HCT116 (cell line): ENCODE measurements around the gene PLCH2. TPM values are rescaled to one million over a fixed set of nuclear protein-coding genes. Genes with fewer than 3 reads are reported as not detected.

Source experiments
- ATAC-seq: fragments of 200-7000 bp; cut with Tn5 transposase; 2 replicates; pipeline ENCODE4 v1.9.1; 2020; ENCODE audit warnings: mild to moderate bottlenecking, moderate library complexity
- BruUV-seq: library from RNA; stranded (reverse); fragments of 400-500 nt; replicated peaks from 2 replicates; lab custom pipeline; 2021; lab: Mats Ljungman, UMichigan
- CTCF ChIA-PET: fragments of 300-600 bp; sonication (Branson Sonifier 250); formaldehyde crosslinking; loops from one replicate; lab custom pipeline; 2021; ENCODE audit warnings: antibody characterized with exemption; lab: Charles Lee
- POLR2A ChIA-PET: fragments of 300-600, 350-600 bp; sonication (Branson Sonifier 250); formaldehyde crosslinking; loops from one replicate; lab custom pipeline; 2021; ENCODE audit warnings: antibody characterized with exemption; lab: Charles Lee
- RAD21 ChIA-PET, 2 experiments: fragments of 300-600 bp; sonication (Branson Sonifier 250); formaldehyde crosslinking; loops; one replicate each; lab custom pipeline; 2023; ENCODE audit warnings: low total read pairs in 2 of 2; ENCODE audit not compliant: uncharacterized antibody in 2 of 2, unreplicated experiment in 2 of 2, low non-redundant PET in 1 of 2; lab: Charles Lee
- DNase-seq: peaks from one replicate; pipeline ENCODE4 v3.0.0-alpha.2; 2010; ENCODE audit warnings: low read depth, low spot score
- H2AFZ ChIP-seq: fragments of 200-600 bp; shearing (Covaris generic), sonication (generic); 2 replicates; pipeline ENCODE4 v1.6.1; 2017; ENCODE audit warnings: low read depth, mixed run types, mixed read lengths, antibody characterized with exemption, low read length; ENCODE audit not compliant: poor library complexity, severe bottlenecking
- H3K27ac ChIP-seq: 2 replicates; pipeline ENCODE4 v1.5.1; 2012; ENCODE audit warnings: low read depth, low read length
- H3K27me3 ChIP-seq: fragments of 200-600 bp; sonication (generic); 2 replicates; pipeline ENCODE4 v1.6.1; 2016; ENCODE audit warnings: mixed run types, low read length, mixed read lengths; ENCODE audit not compliant: insufficient read depth
- H3K36me3 ChIP-seq, 2 experiments: fragments of 200-500 bp in 1 of 2; fragments of 200-600 bp in 1 of 2; sonication (Bioruptor generic) in 1 of 2; sonication (generic) in 1 of 2; 2 replicates each; pipeline versions ENCODE4 v1.5.1 to v1.6.1; 2014 to 2016; ENCODE audit warnings: low read length in 2 of 2, inconsistent platforms in 1 of 2, mixed read lengths in 1 of 2, mixed run types in 1 of 2; ENCODE audit not compliant: insufficient read depth in 2 of 2, control insufficient read depth in 1 of 2
- H3K4me1 ChIP-seq, 2 experiments: fragments of 200-600 bp in 1 of 2; sonication (generic) in 1 of 2; 2 replicates each; pipeline versions ENCODE4 v1.5.1 to v1.6.1; 2012 to 2017; ENCODE audit warnings: low read length in 2 of 2, inconsistent platforms in 1 of 2, mild to moderate bottlenecking in 1 of 2, mixed read lengths in 1 of 2, mixed run types in 1 of 2, moderate library complexity in 1 of 2; ENCODE audit not compliant: insufficient read depth in 2 of 2, control insufficient read depth in 1 of 2
- H3K4me2 ChIP-seq: fragments of 200-600 bp; sonication (generic); 2 replicates; pipeline ENCODE4 v1.6.1; 2017; ENCODE audit warnings: mixed run types, low read length, mixed read lengths
- H3K4me3 ChIP-seq, 2 experiments: fragments of 200-600 bp in 1 of 2; sonication (generic) in 1 of 2; replicated peaks in 1 of 2; 2 replicates each; pipeline ENCODE4 v1.5.1; 2011 to 2016; ENCODE audit warnings: low read length in 2 of 2, control low read depth in 1 of 2, low read depth in 1 of 2, mild to moderate bottlenecking in 1 of 2, mixed read lengths in 1 of 2, mixed run types in 1 of 2
- H3K79me2 ChIP-seq: fragments of 200-600 bp; sonication (generic); 2 replicates; pipeline ENCODE4 v1.6.1; 2017; ENCODE audit warnings: mild to moderate bottlenecking, mixed run types, low read length, moderate library complexity, mixed read lengths; ENCODE audit not compliant: insufficient read depth
- H3K9ac ChIP-seq: fragments of 200-600 bp; sonication (generic); 2 replicates; pipeline ENCODE4 v1.6.1; 2016; ENCODE audit warnings: low read length, mixed read lengths
- H3K9me2 ChIP-seq: fragments of 200-600 bp; sonication (generic), shearing (Covaris generic); 2 replicates; pipeline ENCODE4 v1.6.1; 2017; ENCODE audit warnings: mixed run types, mild to moderate bottlenecking, moderate library complexity; ENCODE audit not compliant: insufficient read depth
- H3K9me3 ChIP-seq, 2 experiments: fragments of 200-500 bp in 1 of 2; fragments of 200-600 bp in 1 of 2; sonication (Bioruptor generic) in 1 of 2; sonication (generic) in 1 of 2; 2 replicates each; pipeline ENCODE4 v1.6.1; 2014 to 2017; ENCODE audit warnings: low read length in 2 of 2, mixed read lengths in 2 of 2, inconsistent platforms in 1 of 2, low read depth in 1 of 2, mild to moderate bottlenecking in 1 of 2, mixed run types in 1 of 2, moderate library complexity in 1 of 2; ENCODE audit not compliant: control insufficient read depth in 1 of 2, insufficient read depth in 1 of 2
- H4K20me1 ChIP-seq: fragments of 200-600 bp; sonication (generic), shearing (Covaris generic); 2 replicates; pipeline ENCODE4 v1.6.1; 2017; ENCODE audit warnings: mixed run types, mild to moderate bottlenecking, moderate library complexity; ENCODE audit not compliant: insufficient read depth
- EGR1 ChIP-seq: IDR thresholded peaks from 2 replicates; pipeline ENCODE4 v1.6.1; 2012; ENCODE audit warnings: low read depth
- EZH2 ChIP-seq: fragments of 200-600 bp; sonication (generic); IDR thresholded peaks from 2 replicates; pipeline ENCODE4 v1.6.1; 2017; ENCODE audit warnings: antibody characterized with exemption, mixed run types
- EZH2phosphoT487 ChIP-seq: fragments of 200-600 bp; IDR thresholded peaks from 2 replicates; pipeline ENCODE4 v1.6.1; 2018; ENCODE audit warnings: antibody characterized with exemption, borderline replicate concordance
- MAX ChIP-seq: IDR thresholded peaks from 2 replicates; pipeline ENCODE4 v1.6.1; 2012
- SIN3A ChIP-seq: IDR thresholded peaks from 2 replicates; pipeline ENCODE4 v1.6.1; 2012; ENCODE audit warnings: low read depth
- TCF7L2 ChIP-seq: IDR thresholded peaks from 2 replicates; pipeline ENCODE4 v1.7.0; 2011; ENCODE audit warnings: borderline replicate concordance, inconsistent platforms; ENCODE audit not compliant: insufficient read depth, insufficient read length; ENCODE audit errors: extremely low read depth
- ZBTB33 ChIP-seq: IDR thresholded peaks from 2 replicates; pipeline ENCODE4 v1.6.1; 2011; ENCODE audit warnings: mild to moderate bottlenecking, low read length, moderate library complexity; ENCODE audit not compliant: insufficient replicate concordance; ENCODE audit errors: extremely low read depth
- ZFX ChIP-seq: fragments of 450-650 bp; IDR thresholded peaks from 2 replicates; pipeline ENCODE4 v1.6.1; 2017
- intact Hi-C: fragments of 100-400 bp; cut with micrococcal nuclease; formaldehyde crosslinking; loops from 2 replicates; pipeline ENCODE4 v1.10.0; 2022
- total RNA-seq: library from RNA; stranded (reverse); gene quantifications from one replicate; pipeline ENCODE4 v1.2.1, GENCODE V29; 2021; ENCODE audit not compliant: unreplicated experiment
- TF ChIP-seq, protein P1 (sequence below): IDR thresholded peaks from 2 replicates; pipeline ENCODE4 v1.6.1; 2012; ENCODE audit warnings: low read depth

Gene PLCH2
- total RNA-seq, 1 experiment from 2014 or later: 2.0 TPM

DNA sequence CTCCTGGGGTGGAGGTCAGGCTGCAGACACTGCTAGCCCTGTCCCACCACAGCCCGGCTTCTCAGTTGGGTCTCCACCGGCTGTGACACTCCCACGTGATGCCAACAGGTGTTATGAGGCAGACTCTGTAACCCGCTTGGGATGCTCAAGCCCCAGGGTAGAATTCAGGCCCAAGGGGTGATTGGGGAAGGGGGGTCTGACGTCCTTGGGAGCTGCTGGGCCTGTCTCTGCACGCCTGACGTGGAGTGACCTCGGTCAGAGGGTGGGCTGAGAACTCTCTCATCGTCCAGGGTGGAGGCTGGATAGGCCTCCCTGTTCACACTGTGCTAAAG lies 61.7 kb downstream of the PLCH2 start:
- Histone ChIP-seq H4K20me1 (no peaks in the 10 kb centered on the region), H3K9me3 (no peaks in the 10 kb centered on the region), H3K9ac (no peak overlapping the region), H3K36me3 (no peaks in the 10 kb centered on the region), H3K4me1 (peaks cover 12 to 38% of the 10 kb centered on the region in 2 experiments; a peak in 3 of 4 replicates), H3K4me3 (no peak overlapping the region), H3K27me3 (no peaks in the 10 kb centered on the region), H3K79me2 (no peaks in the 10 kb centered on the region), H3K27ac (no peak overlapping the region; the same call in 1 of the 2 replicates), H3K4me2 (no peak overlapping the region), H2AFZ (no peak overlapping the region), H3K9me2 (no peaks in the 10 kb centered on the region)
- CTCF ChIA-PET: no interaction called here
- intact Hi-C loops: no loop called here
- TF ChIP-seq, protein P1, sequence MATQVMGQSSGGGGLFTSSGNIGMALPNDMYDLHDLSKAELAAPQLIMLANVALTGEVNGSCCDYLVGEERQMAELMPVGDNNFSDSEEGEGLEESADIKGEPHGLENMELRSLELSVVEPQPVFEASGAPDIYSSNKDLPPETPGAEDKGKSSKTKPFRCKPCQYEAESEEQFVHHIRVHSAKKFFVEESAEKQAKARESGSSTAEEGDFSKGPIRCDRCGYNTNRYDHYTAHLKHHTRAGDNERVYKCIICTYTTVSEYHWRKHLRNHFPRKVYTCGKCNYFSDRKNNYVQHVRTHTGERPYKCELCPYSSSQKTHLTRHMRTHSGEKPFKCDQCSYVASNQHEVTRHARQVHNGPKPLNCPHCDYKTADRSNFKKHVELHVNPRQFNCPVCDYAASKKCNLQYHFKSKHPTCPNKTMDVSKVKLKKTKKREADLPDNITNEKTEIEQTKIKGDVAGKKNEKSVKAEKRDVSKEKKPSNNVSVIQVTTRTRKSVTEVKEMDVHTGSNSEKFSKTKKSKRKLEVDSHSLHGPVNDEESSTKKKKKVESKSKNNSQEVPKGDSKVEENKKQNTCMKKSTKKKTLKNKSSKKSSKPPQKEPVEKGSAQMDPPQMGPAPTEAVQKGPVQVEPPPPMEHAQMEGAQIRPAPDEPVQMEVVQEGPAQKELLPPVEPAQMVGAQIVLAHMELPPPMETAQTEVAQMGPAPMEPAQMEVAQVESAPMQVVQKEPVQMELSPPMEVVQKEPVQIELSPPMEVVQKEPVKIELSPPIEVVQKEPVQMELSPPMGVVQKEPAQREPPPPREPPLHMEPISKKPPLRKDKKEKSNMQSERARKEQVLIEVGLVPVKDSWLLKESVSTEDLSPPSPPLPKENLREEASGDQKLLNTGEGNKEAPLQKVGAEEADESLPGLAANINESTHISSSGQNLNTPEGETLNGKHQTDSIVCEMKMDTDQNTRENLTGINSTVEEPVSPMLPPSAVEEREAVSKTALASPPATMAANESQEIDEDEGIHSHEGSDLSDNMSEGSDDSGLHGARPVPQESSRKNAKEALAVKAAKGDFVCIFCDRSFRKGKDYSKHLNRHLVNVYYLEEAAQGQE: no peak
- TF ChIP-seq EZH2phosphoT487: no peak
- no peak for TF ChIP-seq EZH2
- no peak for TF ChIP-seq MAX
- POLR2A ChIA-PET: no interaction called here
- no peak for DNase-seq
- ATAC-seq: no peak
- RAD21 ChIA-PET: no interaction called here
- BruUV-seq: no TSS peak

GRCh38 chr1:2538376-2538775 lies 62.3 kb downstream of the PLCH2 start:
- Histone ChIP-seq H3K4me3 (no peak overlapping the region), H3K9ac (no peak overlapping the region), H3K27ac (no peak overlapping the region), H4K20me1 (no peaks in the 10 kb centered on the region), H3K9me2 (no peaks in the 10 kb centered on the region), H3K79me2 (no peaks in the 10 kb centered on the region), H3K27me3 (no peaks in the 10 kb centered on the region), H3K9me3 (no peaks in the 10 kb centered on the region), H3K4me2 (no peak overlapping the region), H3K4me1 (peaks cover 12 to 31% of the 10 kb centered on the region in 2 experiments; a peak in 3 of 4 replicates), H2AFZ (no peak overlapping the region), H3K36me3 (no peaks in the 10 kb centered on the region)
- DNase-seq (no peak), ATAC-seq (no peak)
- RAD21 ChIA-PET: no interaction called here
- TF ChIP-seq ZBTB33 (no peak), ZFX (no peak), EGR1 (no peak), TCF7L2 (no peak), SIN3A (no peak)
- intact Hi-C loops: no loop called here
- no TSS peak for BruUV-seq
- CTCF ChIA-PET: no interaction called here
- POLR2A ChIA-PET: no interaction called here
